ENCODE data around the gene EGFL8. TPM values are rescaled to one million over a fixed set of nuclear protein-coding genes. Genes with fewer than 3 reads are reported as not detected.

The EGFL8 gene
- total and polyA plus RNA-seq, 2 experiments from 2014 or later: 2.2 to 3.8 TPM

DNA sequence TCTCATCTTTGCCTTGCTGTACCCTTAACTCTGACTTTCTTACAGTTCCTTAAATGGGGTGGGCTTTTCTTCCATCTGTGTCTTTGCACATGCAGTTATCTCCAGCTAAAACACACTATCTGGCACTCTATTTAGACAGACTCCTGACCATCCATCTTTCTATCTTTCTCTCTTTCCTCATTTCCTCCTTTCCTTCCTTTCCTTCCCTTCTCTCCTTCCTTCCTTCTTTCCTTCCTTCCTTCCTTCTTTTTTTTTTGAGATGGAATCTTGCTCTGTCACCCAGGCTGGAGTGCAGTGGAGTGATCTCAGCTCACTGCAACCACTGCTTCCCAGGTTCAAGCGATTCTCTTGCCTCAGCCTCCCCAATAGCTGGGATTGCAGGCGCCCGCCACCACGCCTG lies 51.2 kb downstream of the EGFL8 start:
- Histone ChIP-seq H4K20me1 (ENCODE audit: insufficient read depth) (no peaks in the 10 kb centered on the region), H3K79me2 (ENCODE audit: insufficient read depth) (no peaks in the 10 kb centered on the region), H3K36me3 (ENCODE audit: low read depth) (no peaks in the 10 kb centered on the region), H3K9ac (no peak overlapping the region), H3F3A (ENCODE audit: insufficient read depth) (no peaks in the 10 kb centered on the region), H3K9me3 (ENCODE audit: low read depth) (no peaks in the 10 kb centered on the region), H3K27ac (no peak overlapping the region), H3K4me1 (ENCODE audit: insufficient read depth) (no peaks in the 10 kb centered on the region), H3K27me3 (replicated peaks; ENCODE audit: insufficient read depth) (no peaks in the 10 kb centered on the region), H3K9me2 (ENCODE audit: insufficient read depth) (no peaks in the 10 kb centered on the region), H3K4me3 (no peak overlapping the region), H2AFZ (no peak overlapping the region), H3K4me2 (ENCODE audit: unreplicated experiment) (no peak overlapping the region)
- TF ChIP-seq EZH2 (IDR thresholded peaks at IDR 0.05; ENCODE audit: insufficient read depth, poor library complexity, severe bottlenecking) (no peak), EZH2phosphoT487 (IDR thresholded peaks at IDR 0.05; ENCODE audit: insufficient read depth, low read depth) (no peak)
- in situ Hi-C loops (cut with MboI): no loop called here
- no peak for DNase-seq
- WGBS, 2 experiments (ENCODE audit: low coverage in 1 of 2, low lambda C conversion rate in 2 of 2, missing lambda C conversion rate in 2 of 2): 71 to 82% methylated on average over 4 of the region's 4 CpGs

GRCh38 chr6:32216285-32216684 lies 51.9 kb downstream of the EGFL8 start:
- Histone ChIP-seq H2AFZ (no peak overlapping the region), H3K27me3 (replicated peaks; ENCODE audit: insufficient read depth) (no peaks in the 10 kb centered on the region), H3K36me3 (ENCODE audit: low read depth) (no peaks in the 10 kb centered on the region), H3K4me1 (ENCODE audit: insufficient read depth) (no peaks in the 10 kb centered on the region), H3K9me3 (ENCODE audit: low read depth) (no peaks in the 10 kb centered on the region), H3K9ac (no peak overlapping the region), H3K27ac (no peak overlapping the region), H3K79me2 (ENCODE audit: insufficient read depth) (no peaks in the 10 kb centered on the region), H3F3A (ENCODE audit: insufficient read depth) (no peaks in the 10 kb centered on the region), H4K20me1 (ENCODE audit: insufficient read depth) (no peaks in the 10 kb centered on the region), H3K4me3 (no peak overlapping the region), H3K9me2 (ENCODE audit: insufficient read depth) (no peaks in the 10 kb centered on the region), H3K4me2 (ENCODE audit: unreplicated experiment) (no peak overlapping the region)
- no peak for DNase-seq
- TF ChIP-seq EZH2phosphoT487 (IDR thresholded peaks at IDR 0.05; ENCODE audit: insufficient read depth, low read depth) (no peak), EZH2 (IDR thresholded peaks at IDR 0.05; ENCODE audit: insufficient read depth, poor library complexity, severe bottlenecking) (no peak)
- 50 to 58% methylated on average over 10 of the region's 10 CpGs for WGBS, 2 experiments (ENCODE audit: low coverage in 1 of 2, low lambda C conversion rate in 2 of 2, missing lambda C conversion rate in 2 of 2)
- in situ Hi-C loops (cut with MboI): no loop called here

- DNase-seq: no peak
- no peaks in the 10 kb centered on the region for H3K9me3 ChIP-seq (ENCODE audit: low read depth)
- H3K9ac ChIP-seq: no peak overlapping the region
- no peaks in the 10 kb centered on the region for H3K36me3 ChIP-seq (ENCODE audit: low read depth)
- no peaks in the 10 kb centered on the region for H3K79me2 ChIP-seq (ENCODE audit: insufficient read depth)
- H3K4me1 ChIP-seq (ENCODE audit: insufficient read depth): no peaks in the 10 kb centered on the region
- WGBS, 2 experiments (ENCODE audit: low coverage in 1 of 2, low lambda C conversion rate in 2 of 2, missing lambda C conversion rate in 2 of 2): 70 to 72% methylated on average over 11 of the region's 11 CpGs
- in situ Hi-C loops (cut with MboI): no loop called here
- no peaks in the 10 kb centered on the region for H3F3A ChIP-seq (ENCODE audit: insufficient read depth)
- no peak overlapping the region for H3K4me3 ChIP-seq
- no peaks in the 10 kb centered on the region for H4K20me1 ChIP-seq (ENCODE audit: insufficient read depth)
- no peak overlapping the region for H2AFZ ChIP-seq
- H3K27me3 ChIP-seq (replicated peaks; ENCODE audit: insufficient read depth): no peaks in the 10 kb centered on the region
- TF ChIP-seq EZH2 (IDR thresholded peaks at IDR 0.05; ENCODE audit: insufficient read depth, poor library complexity, severe bottlenecking): no peak
- TF ChIP-seq EZH2phosphoT487 (IDR thresholded peaks at IDR 0.05; ENCODE audit: insufficient read depth, low read depth): no peak
- no peaks in the 10 kb centered on the region for H3K9me2 ChIP-seq (ENCODE audit: insufficient read depth)
- no peak overlapping the region for H3K4me2 ChIP-seq (ENCODE audit: unreplicated experiment)
- no peak overlapping the region for H3K27ac ChIP-seq
Measured at GRCh38 chr6:32216998-32217397, 52.6 kb downstream of the EGFL8 start.

Small RNAs within 50 kb of the gene (microRNA-seq; reads per million reads assigned to microRNA genes)
- gene MIR6721 (ENCODE audit: borderline number of aligned reads): 2.0 reads per million
- not detected for gene MIR6833 (ENCODE audit: borderline number of aligned reads)

Small RNAs within 50 kb of the gene (small RNA-seq; reads per million reads assigned to genes)
- not detected for gene AL662884.1 (ENCODE audit: low read depth, low replicate concordance)
- gene MIR6833 (ENCODE audit: low read depth, low replicate concordance): not detected

Other genes starting within 250 kb of the EGFL8 start
- 1.3 and 2.1 TPM in 2 replicates for gene C2, start 236.9 kb upstream of the EGFL8 start, total RNA-seq (2014; rRNA removed; shearing (Covaris generic))
- gene C2, start 236.9 kb upstream of the EGFL8 start, polyA plus RNA-seq (2016; fragmentation: Nextera tagmentation; extraction: Ambion mirVana): 1.4 and 2.3 TPM in 2 replicates
- 4.4 and 7.3 TPM in 2 replicates for gene CFB, start 218.5 kb upstream of the EGFL8 start, total RNA-seq (2014; rRNA removed; shearing (Covaris generic))
- gene CFB, start 218.5 kb upstream of the EGFL8 start, polyA plus RNA-seq (2016; fragmentation: Nextera tagmentation; extraction: Ambion mirVana): 3.4 and 3.9 TPM in 2 replicates
- 62.9 and 77.9 TPM in 2 replicates for gene NELFE, start 205.6 kb upstream of the EGFL8 start, total RNA-seq (2014; rRNA removed; shearing (Covaris generic))
- gene NELFE, start 205.6 kb upstream of the EGFL8 start, polyA plus RNA-seq (2016; fragmentation: Nextera tagmentation; extraction: Ambion mirVana): 108 and 114 TPM in 2 replicates
- gene SKIC2, start 205.4 kb upstream of the EGFL8 start, total RNA-seq (2014; rRNA removed; shearing (Covaris generic)): 54.9 and 65.4 TPM in 2 replicates
- 46.9 and 47.7 TPM in 2 replicates for gene SKIC2, start 205.4 kb upstream of the EGFL8 start, polyA plus RNA-seq (2016; fragmentation: Nextera tagmentation; extraction: Ambion mirVana)
- gene DXO, start 192.5 kb upstream of the EGFL8 start, total RNA-seq (2014; rRNA removed; shearing (Covaris generic)): 24.2 and 31.0 TPM in 2 replicates
- 23.3 and 26.6 TPM in 2 replicates for gene DXO, start 192.5 kb upstream of the EGFL8 start, polyA plus RNA-seq (2016; fragmentation: Nextera tagmentation; extraction: Ambion mirVana)
- 4.8 and 5.3 TPM in 2 replicates for gene C4A, start 182.5 kb upstream of the EGFL8 start, total RNA-seq (2014; rRNA removed; shearing (Covaris generic))
- gene C4A, start 182.5 kb upstream of the EGFL8 start, polyA plus RNA-seq (2016; fragmentation: Nextera tagmentation; extraction: Ambion mirVana): 1.3 and 2.4 TPM in 2 replicates
- 4.5 and 6.4 TPM in 2 replicates for gene C4B, start 149.8 kb upstream of the EGFL8 start, total RNA-seq (2014; rRNA removed; shearing (Covaris generic))
- 1.1 and 2.6 TPM in 2 replicates for gene C4B, start 149.8 kb upstream of the EGFL8 start, polyA plus RNA-seq (2016; fragmentation: Nextera tagmentation; extraction: Ambion mirVana)
- not detected in 2 replicates for gene CYP21A2, start 126.2 kb upstream of the EGFL8 start, total RNA-seq (2014; rRNA removed; shearing (Covaris generic))
- not detected in 2 replicates for gene CYP21A2, start 126.2 kb upstream of the EGFL8 start, polyA plus RNA-seq (2016; fragmentation: Nextera tagmentation; extraction: Ambion mirVana)
- 23.5 and 23.8 TPM in 2 replicates for gene TNXB, start 55.3 kb upstream of the EGFL8 start, total RNA-seq (2014; rRNA removed; shearing (Covaris generic))
- 5.2 TPM in 2 replicates for gene TNXB, start 55.3 kb upstream of the EGFL8 start, polyA plus RNA-seq (2016; fragmentation: Nextera tagmentation; extraction: Ambion mirVana)
- gene ATF6B, start 36.3 kb upstream of the EGFL8 start, total RNA-seq (2014; rRNA removed; shearing (Covaris generic)): 33.3 and 37.3 TPM in 2 replicates
- gene ATF6B, start 36.3 kb upstream of the EGFL8 start, polyA plus RNA-seq (2016; fragmentation: Nextera tagmentation; extraction: Ambion mirVana): 51.7 and 54.1 TPM in 2 replicates
- gene FKBPL, start 34.3 kb upstream of the EGFL8 start, total RNA-seq (2014; rRNA removed; shearing (Covaris generic)): 2.9 and 5.3 TPM in 2 replicates
- 6.2 and 6.9 TPM in 2 replicates for gene FKBPL, start 34.3 kb upstream of the EGFL8 start, polyA plus RNA-seq (2016; fragmentation: Nextera tagmentation; extraction: Ambion mirVana)
- gene PRRT1, start 12.7 kb upstream of the EGFL8 start, total RNA-seq (2014; rRNA removed; shearing (Covaris generic)): 1.2 TPM in 1 of 2 replicates, not detected in the other
- 2.1 and 2.2 TPM in 2 replicates for gene PRRT1, start 12.7 kb upstream of the EGFL8 start, polyA plus RNA-seq (2016; fragmentation: Nextera tagmentation; extraction: Ambion mirVana)
- gene PPT2, start 10.5 kb upstream of the EGFL8 start, total RNA-seq (2014; rRNA removed; shearing (Covaris generic)): 12.8 and 16.2 TPM in 2 replicates
- gene PPT2, start 10.5 kb upstream of the EGFL8 start, polyA plus RNA-seq (2016; fragmentation: Nextera tagmentation; extraction: Ambion mirVana): 10.3 and 14.3 TPM in 2 replicates
- gene AGPAT1, start 11.5 kb downstream of the EGFL8 start, total RNA-seq (2014; rRNA removed; shearing (Covaris generic)): 57.2 and 71.2 TPM in 2 replicates
- gene AGPAT1, start 11.5 kb downstream of the EGFL8 start, polyA plus RNA-seq (2016; fragmentation: Nextera tagmentation; extraction: Ambion mirVana): 36.9 and 39.7 TPM in 2 replicates
- 48.1 and 48.2 TPM in 2 replicates for gene RNF5, start 13.8 kb downstream of the EGFL8 start, total RNA-seq (2014; rRNA removed; shearing (Covaris generic))
- gene RNF5, start 13.8 kb downstream of the EGFL8 start, polyA plus RNA-seq (2016; fragmentation: Nextera tagmentation; extraction: Ambion mirVana): 58.8 and 63.2 TPM in 2 replicates
- gene AGER, start 19.7 kb downstream of the EGFL8 start, total RNA-seq (2014; rRNA removed; shearing (Covaris generic)): 0.22 TPM in 1 of 2 replicates, not detected in the other
- 1.2 and 1.4 TPM in 2 replicates for gene AGER, start 19.7 kb downstream of the EGFL8 start, polyA plus RNA-seq (2016; fragmentation: Nextera tagmentation; extraction: Ambion mirVana)
- gene PBX2, start 25.6 kb downstream of the EGFL8 start, total RNA-seq (2014; rRNA removed; shearing (Covaris generic)): 25.4 and 27.6 TPM in 2 replicates
- 2.6 and 3.1 TPM in 2 replicates for gene PBX2, start 25.6 kb downstream of the EGFL8 start, polyA plus RNA-seq (2016; fragmentation: Nextera tagmentation; extraction: Ambion mirVana)
- gene GPSM3, start 28.0 kb downstream of the EGFL8 start, total RNA-seq (2014; rRNA removed; shearing (Covaris generic)): 5.4 and 7.7 TPM in 2 replicates
- 6.8 and 7.3 TPM in 2 replicates for gene GPSM3, start 28.0 kb downstream of the EGFL8 start, polyA plus RNA-seq (2016; fragmentation: Nextera tagmentation; extraction: Ambion mirVana)
- 0.38 and 0.65 TPM in 2 replicates for gene NOTCH4, start 59.5 kb downstream of the EGFL8 start, total RNA-seq (2014; rRNA removed; shearing (Covaris generic))
- 1.2 TPM in 2 replicates for gene NOTCH4, start 59.5 kb downstream of the EGFL8 start, polyA plus RNA-seq (2016; fragmentation: Nextera tagmentation; extraction: Ambion mirVana)
- not detected in 2 replicates for gene TSBP1, start 207.3 kb downstream of the EGFL8 start, total RNA-seq (2014; rRNA removed; shearing (Covaris generic))
- not detected in 2 replicates for gene TSBP1, start 207.3 kb downstream of the EGFL8 start, polyA plus RNA-seq (2016; fragmentation: Nextera tagmentation; extraction: Ambion mirVana)
- gene BTNL2, start 242.6 kb downstream of the EGFL8 start, total RNA-seq (2014; rRNA removed; shearing (Covaris generic)): not detected in 2 replicates
- not detected in 2 replicates for gene BTNL2, start 242.6 kb downstream of the EGFL8 start, polyA plus RNA-seq (2016; fragmentation: Nextera tagmentation; extraction: Ambion mirVana)